HepG2 (cell line): Measurements from ENCODE around the gene SLC38A4. TPM values are rescaled to one million over a fixed set of nuclear protein-coding genes. Genes with fewer than 3 reads are reported as not detected.

Experiments used
- BRF2 ChIP-seq: sonication (generic); formaldehyde crosslinking; IDR thresholded peaks from 2 replicates; pipeline ENCODE4 v1.8.1; 2022; ENCODE audit warnings: mild to moderate bottlenecking, missing genetic modification reagents
- CEBPB ChIP-seq: IDR thresholded peaks from 2 replicates; pipeline ENCODE4 v1.6.1; 2011; ENCODE audit warnings: low read depth, low read length, improper control_type of control experiment, borderline replicate concordance
- CSRNP1 ChIP-seq: sonication (generic); formaldehyde crosslinking; IDR thresholded peaks from 2 replicates; pipeline ENCODE4 v1.8.1; 2023; ENCODE audit warnings: mild to moderate bottlenecking, missing genetic modification reagents
- CSRNP2 ChIP-seq: sonication (generic); formaldehyde crosslinking; conservative IDR thresholded peaks from 2 replicates; pipeline ENCODE4 v1.8.0; 2022; ENCODE audit warnings: low read depth, missing genetic modification reagents
- MAZ ChIP-seq, 2 experiments: sonication (generic) in 1 of 2; formaldehyde crosslinking in 1 of 2; IDR thresholded peaks; 2 replicates each; pipeline versions ENCODE4 v1.5.0 to v1.6.1; 2012 to 2020; ENCODE audit warnings: low read depth in 2 of 2, mild to moderate bottlenecking in 2 of 2, borderline replicate concordance in 1 of 2, improper control_type of control experiment in 1 of 2, low read length in 1 of 2, missing genetic modification reagents in 1 of 2, moderate library complexity in 1 of 2
- POGK ChIP-seq: sonication (generic); formaldehyde crosslinking; conservative IDR thresholded peaks from 2 replicates; pipeline ENCODE4 v1.8.0; 2022; ENCODE audit warnings: mild to moderate bottlenecking, moderate library complexity, missing genetic modification reagents
- SIN3A ChIP-seq: IDR thresholded peaks from 2 replicates; pipeline ENCODE4 v1.6.1; 2011; ENCODE audit warnings: low read depth, mild to moderate bottlenecking, control low read depth, low read length, borderline replicate concordance
- SPEN ChIP-seq: sonication (generic); formaldehyde crosslinking; IDR thresholded peaks from 2 replicates; pipeline ENCODE4 v1.5.1; 2020; ENCODE audit warnings: low read depth, mild to moderate bottlenecking, missing genetic modification reagents
- STAT5B ChIP-seq: sonication (generic); formaldehyde crosslinking; IDR thresholded peaks from 2 replicates; pipeline ENCODE4 v1.4.0; 2020; ENCODE audit warnings: missing genetic modification reagents
- ZNF362 ChIP-seq: sonication (generic); formaldehyde crosslinking; IDR thresholded peaks from 2 replicates; pipeline ENCODE4 v1.4.0; 2020; ENCODE audit warnings: missing genetic modification reagents, mild to moderate bottlenecking, borderline replicate concordance
- ZNF598 ChIP-seq: sonication (generic); formaldehyde crosslinking; IDR thresholded peaks from 2 replicates; pipeline ENCODE4 v1.5.1; 2020; ENCODE audit warnings: mild to moderate bottlenecking, missing genetic modification reagents, borderline replicate concordance
- ZNF646 ChIP-seq: sonication (generic); formaldehyde crosslinking; IDR thresholded peaks from 2 replicates; pipeline ENCODE4 v1.9.0; 2021; ENCODE audit warnings: mild to moderate bottlenecking, missing genetic modification reagents
- ZNF746 ChIP-seq: sonication (generic); formaldehyde crosslinking; IDR thresholded peaks from 2 replicates; pipeline ENCODE4 v1.8.0; 2022; ENCODE audit warnings: mild to moderate bottlenecking, missing genetic modification reagents
- ZNF878 ChIP-seq: sonication (generic); formaldehyde crosslinking; IDR thresholded peaks from 2 replicates; pipeline ENCODE4 v1.8.1; 2023; ENCODE audit warnings: mild to moderate bottlenecking, missing genetic modification reagents, moderate library complexity
- polyA plus RNA-seq, 8 experiments: library from polyadenylated mRNA; depleted of rRNA in 3 of 8; stranded (reverse) in 7 of 8; unstranded in 1 of 8; fragments of >200 nt; fragmentation: Illumina TruSeq in 4 of 8; extraction: Trizol in 4 of 8; gene quantifications; 2 replicates each; pipeline versions ENCODE4 v1.2.1 to v1.2.3, GENCODE V29; 2011 to 2016; ENCODE audit warnings: low read depth in 4 of 8, missing spikeins in 1 of 8, mixed read lengths in 1 of 8; ENCODE audit not compliant: insufficient read depth in 1 of 8
- total RNA-seq, 5 experiments: library from RNA; depleted of rRNA; stranded (reverse); fragments of >200 nt; fragmentation: Illumina TruSeq; extraction: Trizol; gene quantifications; 2 replicates each; pipeline ENCODE4 v1.2.3, GENCODE V29; 2016; ENCODE audit warnings: low read depth in 1 of 5

The SLC38A4 gene
- total and polyA plus RNA-seq, 2 of the 13 experiments (the other 11 are each of a cell fraction or from before 2014, with no cell fraction given), result 3.5 to 5.2 TPM

- TF ChIP-seq SPEN (CRISPR knock-in tag) (no peak), SIN3A (no peak), ZNF646 (no peak), BRF2 (CRISPR knock-in tag) (no peak), STAT5B (CRISPR knock-in tag) (no peak), POGK (CRISPR knock-in tag) (no peak), ZNF362 (CRISPR knock-in tag) (peak; percentile 62; the same call in 1 of the 2 replicates), CSRNP2 (CRISPR knock-in tag) (no peak), MAZ (IDR thresholded peaks at IDR 0.05; ENCODE audit: borderline replicate concordance, low read depth, low read length) (no peak), MAZ (CRISPR knock-in tag; IDR thresholded peaks at IDR 0.05; ENCODE audit: low read depth) (no peak), ZNF878 (CRISPR knock-in tag) (no peak), ZNF598 (CRISPR knock-in tag) (no peak), CEBPB (peak; percentile 45; the same call in 1 of the 2 replicates), ZNF746 (CRISPR knock-in tag) (no peak), CSRNP1 (CRISPR knock-in tag) (no peak)
These were observed 50.0 kb downstream of the SLC38A4 start (continued) for GRCh38 chr12:46775796-46776195.
